K562 (cell line): Measurements from ENCODE around the gene SLC25A10. TPM values are rescaled to one million over a fixed set of nuclear protein-coding genes. Genes with fewer than 3 reads are reported as not detected.

ENCODE experiments used
- ARID2 ChIP-seq: fragments of 450-650 bp; IDR thresholded peaks from 2 replicates; pipeline ENCODE4 v1.6.1; 2017; ENCODE audit warnings: antibody characterized with exemption, mild to moderate bottlenecking
- BHLHE40 ChIP-seq: IDR thresholded peaks from 2 replicates; pipeline ENCODE4 v1.6.1; 2011; ENCODE audit warnings: low read length, improper control_type of control experiment
- CBFB ChIP-seq: sonication (generic); formaldehyde crosslinking; IDR thresholded peaks from 2 replicates; pipeline ENCODE4 v1.4.0; 2020; ENCODE audit warnings: mild to moderate bottlenecking, missing genetic modification reagents
- CREM ChIP-seq: IDR thresholded peaks from 2 replicates; pipeline ENCODE4 v1.6.1; 2014; ENCODE audit warnings: antibody characterized with exemption, low read depth
- DACH1 ChIP-seq: fragments of 450-650 bp; IDR thresholded peaks from 2 replicates; pipeline ENCODE4 v1.6.1; 2018; ENCODE audit not compliant: partially characterized antibody
- HIVEP1 ChIP-seq: fragments of 250-450 bp; sonication (Bioruptor Pico); IDR thresholded peaks from 2 replicates; pipeline ENCODE4 v1.4.0; 2020; ENCODE audit warnings: mild to moderate bottlenecking
- HLTF ChIP-seq: fragments of 450-650 bp; IDR thresholded peaks from 2 replicates; pipeline ENCODE4 v1.6.1; 2016
- NR2C1 ChIP-seq, 2 experiments: fragments of 450-650 bp; IDR thresholded peaks; 2 replicates each; pipeline ENCODE4 v1.6.1; 2017; ENCODE audit warnings: mild to moderate bottlenecking in 2 of 2, antibody characterized with exemption in 1 of 2, inconsistent platforms in 1 of 2, missing compliant biosample characterization in 1 of 2, missing genetic modification characterization in 1 of 2
- POLR2A ChIP-seq: fragments of 450-650 bp; conservative IDR thresholded peaks from 2 replicates; pipeline ENCODE4 v1.6.1; 2016
- POLR2AphosphoS5 ChIP-seq: IDR thresholded peaks from 2 replicates; pipeline ENCODE4 v1.6.1; 2011; ENCODE audit warnings: mild to moderate bottlenecking, low read depth, low read length, moderate library complexity; ENCODE audit not compliant: control insufficient read depth, insufficient read depth
- PRPF4 ChIP-seq: fragments of 200-400 bp; formaldehyde crosslinking; IDR thresholded peaks from one replicate; pipeline ENCODE4 v1.6.1; 2017; ENCODE audit warnings: low read length, low read depth, mild to moderate bottlenecking; ENCODE audit not compliant: insufficient read depth, poor library complexity, severe bottlenecking
- RBFOX2 ChIP-seq: fragments of 200-400 bp; formaldehyde crosslinking; IDR thresholded peaks from 2 replicates; pipeline ENCODE4 v1.6.1; 2017; ENCODE audit warnings: low read depth, mild to moderate bottlenecking, low read length, moderate library complexity
- SIN3A ChIP-seq, 2 experiments: fragments of 150-350 bp in 1 of 2; IDR thresholded peaks; 2 replicates each; pipeline ENCODE4 v1.6.1; 2011 to 2016; ENCODE audit warnings: borderline replicate concordance in 2 of 2, low read depth in 2 of 2, low read length in 2 of 2, mild to moderate bottlenecking in 2 of 2, moderate library complexity in 2 of 2; ENCODE audit not compliant: control insufficient read depth in 1 of 2
- WHSC1 ChIP-seq: IDR thresholded peaks from one replicate; pipeline ENCODE4 v1.6.1; 2012; ENCODE audit warnings: low read length, control low read depth, inconsistent platforms
- ZBTB7A ChIP-seq: IDR thresholded peaks from 2 replicates; pipeline ENCODE4 v1.6.1; 2011; ENCODE audit warnings: low read depth, mild to moderate bottlenecking, low read length, moderate library complexity, borderline replicate concordance; ENCODE audit not compliant: control insufficient read depth
- polyA plus RNA-seq, 8 experiments: library from polyadenylated mRNA; depleted of rRNA in 4 of 8; stranded (reverse) in 5 of 8; unstranded in 3 of 8; fragments of >200 nt; fragmentation: Nextera tagmentation in 2 of 8; fragmentation: Illumina TruSeq in 1 of 8; extraction: Ambion mirVana in 2 of 8; extraction: Trizol in 1 of 8; gene quantifications; 2 replicates each; pipeline versions ENCODE4 v1.2.1 to v1.2.3, GENCODE V29; 2011 to 2014; ENCODE audit warnings: inconsistent platforms in 1 of 8, missing spikeins in 1 of 8
- total RNA-seq, 7 experiments: library from RNA; depleted of rRNA in 6 of 7; stranded (reverse); fragments of >200 nt in 6 of 7; fragmentation: Illumina TruSeq in 2 of 7; extraction: Trizol in 2 of 7; gene quantifications; 2 replicates each; pipeline versions ENCODE4 v1.2.1 to v1.2.3, GENCODE V29; 2011 to 2021; ENCODE audit warnings: low replicate concordance in 1 of 7
- TF ChIP-seq, protein P1 (sequence below): sonication (generic); formaldehyde crosslinking; IDR thresholded peaks from 2 replicates; pipeline ENCODE4 v1.8.0; 2022; ENCODE audit warnings: missing genetic modification reagents, mild to moderate bottlenecking, moderate library complexity, borderline replicate concordance
- TF ChIP-seq, protein P2 (sequence below): sonication (generic); formaldehyde crosslinking; IDR thresholded peaks from 2 replicates; pipeline ENCODE4 v1.9.0; 2022; ENCODE audit warnings: mild to moderate bottlenecking, missing genetic modification reagents
- TF ChIP-seq, protein P3 (sequence below): sonication (generic); formaldehyde crosslinking; IDR thresholded peaks from 2 replicates; pipeline ENCODE4 v1.8.0; 2022; ENCODE audit warnings: missing genetic modification reagents, mild to moderate bottlenecking, borderline replicate concordance
- TF ChIP-seq, protein P4 (sequence below): sonication (generic); formaldehyde crosslinking; IDR thresholded peaks from 2 replicates; pipeline ENCODE4 v1.9.0; 2022; ENCODE audit warnings: mild to moderate bottlenecking, missing genetic modification reagents
- TF ChIP-seq, protein P5 (sequence below): fragments of 200-800 bp; sonication (Bioruptor generic); IDR thresholded peaks from 2 replicates; pipeline ENCODE4 v1.6.1; 2017; ENCODE audit warnings: missing genetic modification characterization, missing compliant biosample characterization
- TF ChIP-seq, protein P6 (sequence below): fragments of 250-450 bp; sonication (Bioruptor Pico); IDR thresholded peaks from 2 replicates; pipeline ENCODE4 v1.5.0; 2020; ENCODE audit warnings: mild to moderate bottlenecking

Gene SLC25A10
- total and polyA plus RNA-seq, 9 of the 15 experiments (the other 6 are each of a cell fraction or from before 2014, with no cell fraction given), result 0.10 to 85.6 (median 34.3) TPM

DNA sequence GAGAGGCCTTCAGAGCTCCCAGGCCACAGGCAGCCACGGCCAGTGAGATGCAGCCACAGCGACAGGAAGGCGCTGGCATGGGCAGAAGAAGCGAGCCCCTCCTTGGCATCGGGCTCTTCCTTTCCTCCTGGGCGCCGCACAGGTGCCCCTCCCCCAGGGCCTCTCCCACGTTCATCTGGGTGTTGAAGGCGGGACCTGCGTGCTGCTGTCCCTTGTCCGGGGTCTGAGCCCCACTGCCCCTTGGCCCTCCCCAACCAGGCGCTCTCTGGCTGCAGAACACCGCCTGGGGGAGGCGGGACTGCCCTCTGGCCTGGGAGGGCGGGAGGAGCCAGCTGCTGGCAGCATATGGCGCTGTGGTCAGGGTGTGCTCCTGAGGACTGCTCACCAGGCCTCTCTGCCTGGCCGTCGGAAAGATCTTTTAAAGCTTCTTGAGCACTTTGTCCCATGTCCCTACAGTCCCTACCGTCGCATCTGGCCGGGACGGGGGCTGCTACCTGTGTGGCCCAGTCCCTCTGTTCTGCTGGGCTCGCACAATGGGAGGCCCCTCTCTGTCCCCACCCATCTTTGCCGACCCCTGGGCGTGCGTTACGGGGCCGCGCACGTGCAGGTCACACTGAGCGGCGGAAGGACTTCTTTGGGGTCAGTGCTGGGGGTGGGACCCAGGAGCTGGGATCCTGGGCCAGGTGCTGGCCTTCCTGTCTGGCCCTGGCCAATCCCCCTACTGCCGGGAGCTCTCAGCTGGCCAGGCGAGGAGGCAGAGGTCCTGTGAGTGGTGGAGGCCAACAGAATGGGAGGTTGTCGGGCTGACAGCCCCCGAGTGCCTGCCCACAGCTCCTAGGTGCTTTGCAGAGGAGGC is 1.7 kb downstream of the SLC25A10 start (continued):
- TF ChIP-seq, protein P1, sequence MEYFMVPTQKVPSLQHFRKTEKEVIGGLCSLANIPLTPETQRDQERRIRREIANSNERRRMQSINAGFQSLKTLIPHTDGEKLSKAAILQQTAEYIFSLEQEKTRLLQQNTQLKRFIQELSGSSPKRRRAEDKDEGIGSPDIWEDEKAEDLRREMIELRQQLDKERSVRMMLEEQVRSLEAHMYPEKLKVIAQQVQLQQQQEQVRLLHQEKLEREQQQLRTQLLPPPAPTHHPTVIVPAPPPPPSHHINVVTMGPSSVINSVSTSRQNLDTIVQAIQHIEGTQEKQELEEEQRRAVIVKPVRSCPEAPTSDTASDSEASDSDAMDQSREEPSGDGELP (CRISPR knock-in tag), result peak; percentile 95
- TF ChIP-seq NR2C1 (IDR thresholded peaks at IDR 0.05) (peak; percentile 68; the same call in 1 of the 2 replicates), NR2C1 (tag; IDR thresholded peaks at IDR 0.05) (no peak; the same call in 1 of the 2 replicates), PRPF4 (no peak), CBFB (CRISPR knock-in tag) (0 out of 2 replicates have a peak, but pooled peaks have one; percentile 79), WHSC1 (no peak), DACH1 (peak; percentile 43), RBFOX2 (peak; percentile 23; the same call in 1 of the 2 replicates), POLR2A (0 out of 2 replicates have a peak, but pooled peaks have one; percentile 20), POLR2AphosphoS5 (peak; percentile 9; the same call in 1 of the 2 replicates), HLTF (no peak), HIVEP1 (CRISPR knock-in tag) (no peak), ARID2 (no peak), ZBTB7A (peak; percentile 36; the same call in 1 of the 2 replicates), SIN3A (IDR thresholded peaks at IDR 0.05; ENCODE audit: borderline replicate concordance in 2 of 2, control insufficient read depth in 1 of 2, low read depth in 2 of 2, low read length in 2 of 2) (peak in 1 of 2 experiments; percentile 94; a peak in 1 of 4 replicates), CREM (peak; percentile 12; the same call in 1 of the 2 replicates), BHLHE40 (peak; percentile 37)
- TF ChIP-seq, protein P2, sequence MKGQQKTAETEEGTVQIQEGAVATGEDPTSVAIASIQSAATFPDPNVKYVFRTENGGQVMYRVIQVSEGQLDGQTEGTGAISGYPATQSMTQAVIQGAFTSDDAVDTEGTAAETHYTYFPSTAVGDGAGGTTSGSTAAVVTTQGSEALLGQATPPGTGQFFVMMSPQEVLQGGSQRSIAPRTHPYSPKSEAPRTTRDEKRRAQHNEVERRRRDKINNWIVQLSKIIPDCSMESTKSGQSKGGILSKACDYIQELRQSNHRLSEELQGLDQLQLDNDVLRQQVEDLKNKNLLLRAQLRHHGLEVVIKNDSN (CRISPR knock-in tag), result peak; percentile 16; the same call in 1 of the 2 replicates
- TF ChIP-seq, protein P3, sequence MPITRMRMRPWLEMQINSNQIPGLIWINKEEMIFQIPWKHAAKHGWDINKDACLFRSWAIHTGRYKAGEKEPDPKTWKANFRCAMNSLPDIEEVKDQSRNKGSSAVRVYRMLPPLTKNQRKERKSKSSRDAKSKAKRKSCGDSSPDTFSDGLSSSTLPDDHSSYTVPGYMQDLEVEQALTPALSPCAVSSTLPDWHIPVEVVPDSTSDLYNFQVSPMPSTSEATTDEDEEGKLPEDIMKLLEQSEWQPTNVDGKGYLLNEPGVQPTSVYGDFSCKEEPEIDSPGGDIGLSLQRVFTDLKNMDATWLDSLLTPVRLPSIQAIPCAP, result no peak
- TF ChIP-seq, protein P4, sequence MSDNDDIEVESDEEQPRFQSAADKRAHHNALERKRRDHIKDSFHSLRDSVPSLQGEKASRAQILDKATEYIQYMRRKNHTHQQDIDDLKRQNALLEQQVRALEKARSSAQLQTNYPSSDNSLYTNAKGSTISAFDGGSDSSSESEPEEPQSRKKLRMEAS (CRISPR knock-in tag), result peak; percentile 28
- TF ChIP-seq, protein P5, sequence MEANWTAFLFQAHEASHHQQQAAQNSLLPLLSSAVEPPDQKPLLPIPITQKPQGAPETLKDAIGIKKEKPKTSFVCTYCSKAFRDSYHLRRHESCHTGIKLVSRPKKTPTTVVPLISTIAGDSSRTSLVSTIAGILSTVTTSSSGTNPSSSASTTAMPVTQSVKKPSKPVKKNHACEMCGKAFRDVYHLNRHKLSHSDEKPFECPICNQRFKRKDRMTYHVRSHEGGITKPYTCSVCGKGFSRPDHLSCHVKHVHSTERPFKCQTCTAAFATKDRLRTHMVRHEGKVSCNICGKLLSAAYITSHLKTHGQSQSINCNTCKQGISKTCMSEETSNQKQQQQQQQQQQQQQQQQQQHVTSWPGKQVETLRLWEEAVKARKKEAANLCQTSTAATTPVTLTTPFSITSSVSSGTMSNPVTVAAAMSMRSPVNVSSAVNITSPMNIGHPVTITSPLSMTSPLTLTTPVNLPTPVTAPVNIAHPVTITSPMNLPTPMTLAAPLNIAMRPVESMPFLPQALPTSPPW, result peak; percentile 46
- TF ChIP-seq, protein P6, sequence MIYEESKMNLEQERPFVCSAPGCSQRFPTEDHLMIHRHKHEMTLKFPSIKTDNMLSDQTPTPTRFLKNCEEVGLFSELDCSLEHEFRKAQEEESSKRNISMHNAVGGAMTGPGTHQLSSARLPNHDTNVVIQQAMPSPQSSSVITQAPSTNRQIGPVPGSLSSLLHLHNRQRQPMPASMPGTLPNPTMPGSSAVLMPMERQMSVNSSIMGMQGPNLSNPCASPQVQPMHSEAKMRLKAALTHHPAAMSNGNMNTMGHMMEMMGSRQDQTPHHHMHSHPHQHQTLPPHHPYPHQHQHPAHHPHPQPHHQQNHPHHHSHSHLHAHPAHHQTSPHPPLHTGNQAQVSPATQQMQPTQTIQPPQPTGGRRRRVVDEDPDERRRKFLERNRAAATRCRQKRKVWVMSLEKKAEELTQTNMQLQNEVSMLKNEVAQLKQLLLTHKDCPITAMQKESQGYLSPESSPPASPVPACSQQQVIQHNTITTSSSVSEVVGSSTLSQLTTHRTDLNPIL (CRISPR knock-in tag), result no peak
